GM12878 (cell line): ENCODE measurements around the gene PRM3.

Source experiments
- BHLHE40 ChIP-seq, 2 experiments: fragments of 450-650 bp in 1 of 2; IDR thresholded peaks; 2 replicates each; pipeline ENCODE4 v1.6.1; 2011 to 2017; ENCODE audit warnings: low read depth in 2 of 2, borderline replicate concordance in 1 of 2, improper control_type of control experiment in 1 of 2, low read length in 1 of 2, mild to moderate bottlenecking in 1 of 2
- CREM ChIP-seq: IDR thresholded peaks from 2 replicates; pipeline ENCODE4 v1.6.1; 2014; ENCODE audit warnings: antibody characterized with exemption, low read depth
- CTCF ChIP-seq, 3 experiments: IDR thresholded peaks in 2 of 3; conservative IDR thresholded peaks in 1 of 3; 2 replicates each; pipeline ENCODE4 v1.5.1; 2011; ENCODE audit warnings: low read depth in 3 of 3, low read length in 3 of 3, mild to moderate bottlenecking in 3 of 3, control low read depth in 2 of 3, moderate library complexity in 2 of 3, inconsistent platforms in 1 of 3, mixed read lengths in 1 of 3; ENCODE audit not compliant: control insufficient read depth in 2 of 3, insufficient read depth in 1 of 3; ENCODE audit errors: extremely low read depth in 1 of 3
- ELK1 ChIP-seq: IDR thresholded peaks from 2 replicates; pipeline ENCODE4 v1.6.1; 2012; ENCODE audit warnings: low read depth, low read length, improper control_type of control experiment
- EZH2 ChIP-seq: IDR thresholded peaks from 2 replicates; pipeline ENCODE4 v1.6.1; 2012; ENCODE audit warnings: low read depth, mild to moderate bottlenecking, control low read depth, inconsistent platforms, low read length, borderline replicate concordance; ENCODE audit not compliant: control insufficient read depth
- HDAC2 ChIP-seq: fragments of 200-600 bp; sonication (generic); IDR thresholded peaks from 2 replicates; pipeline ENCODE4 v1.6.1; 2017
- MAX ChIP-seq: IDR thresholded peaks from 2 replicates; pipeline ENCODE4 v1.6.1; 2012; ENCODE audit warnings: low read depth, low read length, improper control_type of control experiment
- POLR2A ChIP-seq: IDR thresholded peaks from 2 replicates; pipeline ENCODE4 v1.6.1; 2011; ENCODE audit warnings: low read depth, mild to moderate bottlenecking, low read length
- REST ChIP-seq: IDR thresholded peaks from 2 replicates; pipeline ENCODE4 v1.6.1; 2012; ENCODE audit warnings: mild to moderate bottlenecking, low read depth, low read length
- SIN3A ChIP-seq: IDR thresholded peaks from 2 replicates; pipeline ENCODE4 v1.6.1; 2012; ENCODE audit warnings: low read depth, low read length, improper control_type of control experiment
- ZNF592 ChIP-seq: fragments of 450-650 bp; IDR thresholded peaks from 2 replicates; pipeline ENCODE4 v1.6.1; 2017; ENCODE audit warnings: mild to moderate bottlenecking, moderate library complexity

- TF ChIP-seq BHLHE40 (IDR thresholded peaks at IDR 0.05; ENCODE audit: borderline replicate concordance in 1 of 2, low read depth in 2 of 2, low read length in 1 of 2), result no peak
- no peak for TF ChIP-seq MAX
- no peak for TF ChIP-seq SIN3A
- TF ChIP-seq HDAC2, result no peak
- no peak for TF ChIP-seq CTCF (IDR thresholded peaks at IDR 0.05 in 2 of 3, conservative IDR thresholded peaks at IDR 0.05 in 1 of 3; ENCODE audit: control insufficient read depth in 2 of 3, extremely low read depth in 1 of 3, insufficient read depth in 1 of 3, low read depth in 3 of 3, low read length in 3 of 3)
- TF ChIP-seq EZH2, result no peak
- no peak for TF ChIP-seq CREM
- no peak for TF ChIP-seq POLR2A
- no peak for TF ChIP-seq REST
- no peak for TF ChIP-seq ZNF592
- TF ChIP-seq ELK1, result no peak
Observed at GRCh38 chr16:11302977-11303376, 29.5 kb upstream of the PRM3 start.
